ENCODE data around the gene ACCS. TPM values are rescaled to one million over a fixed set of nuclear protein-coding genes. Genes with fewer than 3 reads are reported as not detected.

Gene ACCS
- total RNA-seq, 1 donor from 2014 or later: 8.1 TPM

GRCh38 chr11:44125598-44125997 lies 59.5 kb downstream of the ACCS start:
- Histone ChIP-seq H3K27me3 (no peaks in the 10 kb centered on the region), H3K9me3 (no peaks in the 10 kb centered on the region), H3K4me3 (no peak overlapping the region), H3K27ac (no peak overlapping the region), H3K4me1 (no peaks in the 10 kb centered on the region), H3K36me3 (peaks cover 0 to 56% of the 10 kb centered on the region in 2 donors)
- intact Hi-C loops (cut with DNase I): no loop called here
- TF ChIP-seq POLR2AphosphoS5 (IDR thresholded peaks at IDR 0.05; ENCODE audit: insufficient read depth in 1 of 2, low read depth in 1 of 2): no peak
- DNase-seq (ENCODE audit: extremely low spot score in 2 of 2): no peak

GRCh38 chr11:44126304-44126703 lies 60.2 kb downstream of the ACCS start:
- H3K9me3 ChIP-seq: no peaks in the 10 kb centered on the region
- TF ChIP-seq CTCF (IDR thresholded peaks at IDR 0.05) (no peak), POLR2A (IDR thresholded peaks at IDR 0.05) (no peak), POLR2AphosphoS5 (IDR thresholded peaks at IDR 0.05; ENCODE audit: insufficient read depth in 1 of 2, low read depth in 1 of 2) (no peak)
- peaks cover 0 to 63% of the 10 kb centered on the region in 2 donors for H3K36me3 ChIP-seq
- no peak overlapping the region for H3K27ac ChIP-seq
- H3K4me1 ChIP-seq: no peaks in the 10 kb centered on the region
- intact Hi-C loops (cut with DNase I): no loop called here
- no peak overlapping the region for H3K4me3 ChIP-seq
- DNase-seq (ENCODE audit: extremely low spot score in 2 of 2): no peak
- no peaks in the 10 kb centered on the region for H3K27me3 ChIP-seq

- no peak for TF ChIP-seq CTCF (IDR thresholded peaks at IDR 0.05)
- TF ChIP-seq POLR2A (IDR thresholded peaks at IDR 0.05): no peak
- TF ChIP-seq POLR2AphosphoS5 (IDR thresholded peaks at IDR 0.05; ENCODE audit: insufficient read depth in 1 of 2, low read depth in 1 of 2): no peak
- no peak for DNase-seq (ENCODE audit: extremely low spot score in 2 of 2)
- Histone ChIP-seq H3K4me1 (no peaks in the 10 kb centered on the region), H3K36me3 (peaks cover 0 to 64% of the 10 kb centered on the region in 2 donors), H3K27ac (no peak overlapping the region), H3K4me3 (no peak overlapping the region), H3K9me3 (no peaks in the 10 kb centered on the region), H3K27me3 (no peaks in the 10 kb centered on the region)
- intact Hi-C loops (cut with DNase I): no loop called here
Observed at GRCh38 chr11:44127130-44127529, 61.1 kb downstream of the ACCS start.

GRCh38 chr11:44128729-44129128 lies 62.7 kb downstream of the ACCS start:
- peaks cover 0 to 64% of the 10 kb centered on the region in 2 donors for H3K36me3 ChIP-seq
- DNase-seq (ENCODE audit: extremely low spot score in 2 of 2): no peak
- intact Hi-C loops (cut with DNase I): no loop called here
- H3K27ac ChIP-seq: no peak overlapping the region
- no peak overlapping the region for H3K4me3 ChIP-seq
- H3K27me3 ChIP-seq: no peaks in the 10 kb centered on the region
- no peaks in the 10 kb centered on the region for H3K4me1 ChIP-seq
- TF ChIP-seq CTCF (IDR thresholded peaks at IDR 0.05): no peak
- no peak for TF ChIP-seq POLR2A (IDR thresholded peaks at IDR 0.05)
- no peak for TF ChIP-seq POLR2AphosphoS5 (IDR thresholded peaks at IDR 0.05; ENCODE audit: insufficient read depth in 1 of 2, low read depth in 1 of 2)
- no peaks in the 10 kb centered on the region for H3K9me3 ChIP-seq

- Histone ChIP-seq H3K27me3 (no peaks in the 10 kb centered on the region), H3K9me3 (no peaks in the 10 kb centered on the region), H3K36me3 (peaks cover 0 to 52% of the 10 kb centered on the region in 2 donors), H3K4me3 (no peak overlapping the region), H3K4me1 (no peaks in the 10 kb centered on the region), H3K27ac (no peak overlapping the region)
- intact Hi-C loops (cut with DNase I): no loop called here
- no peak for TF ChIP-seq POLR2A (IDR thresholded peaks at IDR 0.05)
- no peak for TF ChIP-seq POLR2AphosphoS5 (IDR thresholded peaks at IDR 0.05; ENCODE audit: insufficient read depth in 1 of 2, low read depth in 1 of 2)
- TF ChIP-seq CTCF (IDR thresholded peaks at IDR 0.05): no peak
- no peak for DNase-seq (ENCODE audit: extremely low spot score in 2 of 2)
Observed at GRCh38 chr11:44130751-44131150, 64.7 kb downstream of the ACCS start.

Measured in vagina (tissue), 2 donors.